C4-2B (cell line): Measurements from ENCODE around the gene SLC7A9.

Source experiments
- ZFX ChIP-seq: fragments of 450-650 bp; IDR thresholded peaks from 2 replicates; pipeline ENCODE4 v1.6.1; 2017
- TF ChIP-seq, protein P1 (sequence below): fragments of 450-650 bp; conservative IDR thresholded peaks from 2 replicates; pipeline ENCODE4 v1.5.1; 2017; ENCODE audit warnings: mild to moderate bottlenecking

DNA sequence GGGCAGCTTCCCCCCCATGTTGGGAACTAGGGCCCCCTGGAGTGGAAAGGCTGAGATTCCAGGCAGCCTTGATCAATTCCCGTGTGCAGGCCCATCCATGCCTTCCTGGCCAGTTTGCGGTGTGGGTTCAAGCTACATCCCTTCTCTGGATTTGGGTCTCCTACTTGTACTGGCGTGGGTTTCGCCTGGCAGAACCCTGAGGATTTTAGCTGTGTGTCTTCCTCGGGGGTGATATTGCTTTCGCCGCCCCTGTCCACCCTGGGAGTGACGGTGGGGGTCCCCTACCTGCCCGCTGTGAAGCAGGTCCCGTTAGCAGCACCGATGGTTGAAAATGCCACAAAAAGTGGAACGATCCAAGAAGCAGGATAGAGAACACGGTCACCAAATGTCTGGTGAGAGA, 11.4 kb downstream of the SLC7A9 start:
- TF ChIP-seq, protein P1, sequence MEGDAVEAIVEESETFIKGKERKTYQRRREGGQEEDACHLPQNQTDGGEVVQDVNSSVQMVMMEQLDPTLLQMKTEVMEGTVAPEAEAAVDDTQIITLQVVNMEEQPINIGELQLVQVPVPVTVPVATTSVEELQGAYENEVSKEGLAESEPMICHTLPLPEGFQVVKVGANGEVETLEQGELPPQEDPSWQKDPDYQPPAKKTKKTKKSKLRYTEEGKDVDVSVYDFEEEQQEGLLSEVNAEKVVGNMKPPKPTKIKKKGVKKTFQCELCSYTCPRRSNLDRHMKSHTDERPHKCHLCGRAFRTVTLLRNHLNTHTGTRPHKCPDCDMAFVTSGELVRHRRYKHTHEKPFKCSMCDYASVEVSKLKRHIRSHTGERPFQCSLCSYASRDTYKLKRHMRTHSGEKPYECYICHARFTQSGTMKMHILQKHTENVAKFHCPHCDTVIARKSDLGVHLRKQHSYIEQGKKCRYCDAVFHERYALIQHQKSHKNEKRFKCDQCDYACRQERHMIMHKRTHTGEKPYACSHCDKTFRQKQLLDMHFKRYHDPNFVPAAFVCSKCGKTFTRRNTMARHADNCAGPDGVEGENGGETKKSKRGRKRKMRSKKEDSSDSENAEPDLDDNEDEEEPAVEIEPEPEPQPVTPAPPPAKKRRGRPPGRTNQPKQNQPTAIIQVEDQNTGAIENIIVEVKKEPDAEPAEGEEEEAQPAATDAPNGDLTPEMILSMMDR: no peak
- TF ChIP-seq ZFX: no peak
